ENCODE data around the gene GPR55.

Gene GPR55

GRCh38 chr2:230885463-230886130 lies 39.4 kb downstream of the GPR55 start:
- no peak for DNase-seq (ENCODE audit: low read depth in 1 of 2, low spot score in 1 of 2)

- no peak for DNase-seq (ENCODE audit: low read depth in 1 of 2, low spot score in 1 of 2)
These were observed 43.2 kb downstream of the GPR55 start for GRCh38 chr2:230881840-230882239.

- DNase-seq (ENCODE audit: low read depth in 1 of 2, low spot score in 1 of 2) = no peak
These were observed 45.2 kb downstream of the GPR55 start for GRCh38 chr2:230879891-230880290.

- no peak for DNase-seq (ENCODE audit: low read depth in 1 of 2, low spot score in 1 of 2)
These were observed 45.7 kb downstream of the GPR55 start for GRCh38 chr2:230879271-230879882.

- DNase-seq (ENCODE audit: low read depth in 1 of 2, low spot score in 1 of 2) = no peak
These were observed 46.3 kb downstream of the GPR55 start for GRCh38 chr2:230878599-230879188.

GRCh38 chr2:230877759-230878598 lies 47.1 kb downstream of the GPR55 start:
- no peak for DNase-seq (ENCODE audit: low read depth in 1 of 2, low spot score in 1 of 2)

GRCh38 chr2:230877116-230877758 lies 47.8 kb downstream of the GPR55 start:
- DNase-seq (ENCODE audit: low read depth in 1 of 2, low spot score in 1 of 2) = no peak

GRCh38 chr2:230875347-230876315 lies 49.4 kb downstream of the GPR55 start:
- no peak for DNase-seq (ENCODE audit: low read depth in 1 of 2, low spot score in 1 of 2)

GRCh38 chr2:230874876-230875275 lies 50.2 kb downstream of the GPR55 start:
- DNase-seq (ENCODE audit: low read depth in 1 of 2, low spot score in 1 of 2) = no peak

- no peak for DNase-seq (ENCODE audit: low read depth in 1 of 2, low spot score in 1 of 2)
These were observed 50.6 kb downstream of the GPR55 start for GRCh38 chr2:230874456-230874855.

- no peak for DNase-seq (ENCODE audit: low read depth in 1 of 2, low spot score in 1 of 2)
These were observed 51.2 kb downstream of the GPR55 start for GRCh38 chr2:230873661-230874401.

- no peak for DNase-seq (ENCODE audit: low read depth in 1 of 2, low spot score in 1 of 2)
These were observed 51.9 kb downstream of the GPR55 start for GRCh38 chr2:230872968-230873660.

- no peak for DNase-seq (ENCODE audit: low read depth in 1 of 2, low spot score in 1 of 2)
These were observed 52.7 kb downstream of the GPR55 start for GRCh38 chr2:230872151-230872967.

- no peak for DNase-seq (ENCODE audit: low read depth in 1 of 2, low spot score in 1 of 2)
These were observed 53.5 kb downstream of the GPR55 start for GRCh38 chr2:230871361-230872150.

- no peak for DNase-seq (ENCODE audit: low read depth in 1 of 2, low spot score in 1 of 2)
These were observed 54.3 kb downstream of the GPR55 start for GRCh38 chr2:230870544-230871360.

GRCh38 chr2:230869914-230870543 lies 55.0 kb downstream of the GPR55 start:
- no peak for DNase-seq (ENCODE audit: low read depth in 1 of 2, low spot score in 1 of 2)

All from stimulated activated CD4-positive, alpha-beta T cell treated with anti-CD3 and anti-CD28 coated beads, Interleukin-15, amount 100 ng/mL, for 1 hour (primary cell).